Activated T-cell treated with anti-CD3 and anti-CD28 coated beads, Interleukin-2, amount 50 U/mL, for 72 hours (primary cell): ENCODE measurements around the gene WNT3. TPM values are rescaled to one million over a fixed set of nuclear protein-coding genes. Genes with fewer than 3 reads are reported as not detected.

Source experiments
- ATAC-seq, 2 donors: fragments of 150-1000 bp; cut with Tn5 transposase; replicated peaks in 1 of 2; 2 replicates each; pipeline ENCODE4 v1.10.0; 2021; ENCODE audit warnings: moderate library complexity in 2 of 2, mild to moderate bottlenecking in 1 of 2
- DNase-seq, 2 donors: peaks; one replicate each; pipeline ENCODE4 v3.0.0; 2021 to 2022; ENCODE audit warnings: mixed read lengths in 1 of 2
- H3K27ac Mint-ChIP-seq: one replicate; pipeline ENCODE4 v1.8.0; 2022; ENCODE audit warnings: mild to moderate bottlenecking, moderate library complexity, mixed read lengths
- H3K27me3 Mint-ChIP-seq: one replicate; pipeline ENCODE4 v1.8.0; 2022; ENCODE audit warnings: low read depth, mixed read lengths
- H3K36me3 Mint-ChIP-seq, 2 donors: one replicate each; pipeline ENCODE4 v1.8.0; 2022; ENCODE audit warnings: mixed read lengths in 2 of 2, mild to moderate bottlenecking in 1 of 2; ENCODE audit not compliant: insufficient read depth in 2 of 2
- H3K4me1 Mint-ChIP-seq: one replicate; pipeline ENCODE4 v1.8.0; 2022; ENCODE audit warnings: low read depth, mixed read lengths
- H3K4me3 Mint-ChIP-seq, 2 donors: one replicate each; pipeline ENCODE4 v1.8.0; 2022; ENCODE audit warnings: mild to moderate bottlenecking in 2 of 2, mixed read lengths in 2 of 2, moderate library complexity in 2 of 2
- H3K9me3 Mint-ChIP-seq, 2 donors: one replicate each; pipeline ENCODE4 v1.8.0; 2022; ENCODE audit warnings: mixed read lengths in 2 of 2
- total RNA-seq, 2 donors: library from RNA; stranded (reverse); gene quantifications; one replicate each; pipeline ENCODE4 v1.2.3, GENCODE V29; 2022

Gene WNT3
- total RNA-seq, 2 donors from 2014 or later, result 0.14 to 0.53 TPM

DNA sequence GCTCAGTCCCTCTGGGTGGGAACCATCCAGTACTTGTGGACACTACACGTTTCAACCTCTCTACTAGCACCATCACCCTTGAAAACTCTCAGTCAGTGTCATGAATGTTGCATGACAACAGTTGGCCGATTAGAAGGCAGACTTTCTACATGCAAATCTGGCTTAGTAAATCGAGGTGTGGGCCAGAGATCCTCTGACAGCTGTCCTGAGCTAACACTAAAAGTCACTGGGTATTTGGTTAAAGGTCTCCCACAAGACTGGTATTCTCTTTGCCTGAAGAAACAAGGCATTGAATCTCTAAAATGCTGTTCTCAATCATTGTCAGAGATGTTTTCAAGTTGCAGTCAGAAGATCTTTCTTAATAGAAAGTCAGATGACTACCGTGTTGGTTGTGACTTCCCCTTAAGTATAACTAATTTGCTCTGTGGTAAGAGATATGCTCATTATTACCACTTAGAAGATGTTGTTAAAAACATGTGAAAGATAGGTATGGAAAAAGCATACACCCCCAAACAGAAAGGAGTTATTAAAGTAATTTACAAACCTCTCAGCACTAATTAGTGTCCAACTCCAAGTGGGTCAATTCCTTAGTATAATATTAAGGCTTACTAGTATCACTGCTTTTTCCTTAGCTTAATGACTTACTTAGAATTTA lies 62.3 kb downstream of the WNT3 start:
- no peak for DNase-seq
- Mint-ChIP-seq H3K4me3 (no peak overlapping the region), H3K36me3 (peaks cover 0 to 1% of the 10 kb centered on the region in 2 donors), H3K27me3 (no peaks in the 10 kb centered on the region), H3K4me1 (no peaks in the 10 kb centered on the region), H3K27ac (no peak overlapping the region), H3K9me3 (no peaks in the 10 kb centered on the region)
- no peak for ATAC-seq

- no peak for ATAC-seq
- Mint-ChIP-seq H3K27me3 (no peaks in the 10 kb centered on the region), H3K4me1 (no peaks in the 10 kb centered on the region), H3K27ac (no peak overlapping the region), H3K4me3 (no peak overlapping the region), H3K9me3 (no peaks in the 10 kb centered on the region), H3K36me3 (peaks cover 0 to 1% of the 10 kb centered on the region in 2 donors)
- no peak for DNase-seq
These were observed 64.7 kb downstream of the WNT3 start for GRCh38 chr17:46753776-46754175.

DNA sequence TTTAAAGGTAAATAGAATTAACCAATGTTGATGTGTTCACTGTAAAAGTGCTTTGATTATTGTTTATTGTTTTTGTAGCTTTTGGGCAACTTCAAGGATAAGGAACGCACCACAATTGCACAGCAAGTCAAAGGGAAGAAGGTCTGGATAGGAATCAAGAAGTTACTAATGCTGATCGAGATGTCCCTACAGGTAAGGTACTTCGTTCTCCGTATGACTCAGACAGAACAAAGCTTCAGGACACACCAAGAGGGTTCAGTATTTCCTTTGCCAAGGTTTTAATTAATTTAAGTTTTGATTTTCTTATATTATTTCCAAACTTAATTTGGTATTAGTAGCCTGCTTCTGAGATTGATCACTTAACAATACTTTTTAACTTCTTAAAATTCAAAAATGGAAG lies 67.1 kb downstream of the WNT3 start:
- no peak overlapping the region for H3K27ac Mint-ChIP-seq
- peaks cover 0 to 1% of the 10 kb centered on the region in 2 donors for H3K36me3 Mint-ChIP-seq

DNA sequence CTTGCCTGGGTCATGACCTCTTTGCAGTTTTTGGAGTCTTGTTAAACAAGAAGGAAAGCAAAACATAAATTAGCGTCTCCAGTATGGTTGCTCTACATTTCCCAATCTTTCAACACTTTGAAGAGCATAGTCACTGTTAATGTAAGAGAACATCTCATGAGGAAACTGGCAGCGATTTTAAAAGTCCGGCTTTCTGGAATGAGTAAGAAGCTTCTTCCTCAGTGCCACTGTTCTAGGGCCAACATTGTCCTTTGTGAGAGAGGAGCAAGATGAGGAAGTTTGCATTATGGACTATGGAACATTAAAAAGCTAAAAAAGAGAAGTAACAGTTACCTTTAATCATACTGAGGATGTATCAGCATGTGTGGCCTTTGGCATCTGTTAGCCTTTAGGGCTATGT lies 73.1 kb downstream of the WNT3 start:
- H3K9me3 Mint-ChIP-seq, result no peaks in the 10 kb centered on the region
- no peaks in the 10 kb centered on the region for H3K36me3 Mint-ChIP-seq
- no peak overlapping the region for H3K4me3 Mint-ChIP-seq
- DNase-seq, result no peak
- no peak overlapping the region for H3K27ac Mint-ChIP-seq
- no peaks in the 10 kb centered on the region for H3K27me3 Mint-ChIP-seq
- ATAC-seq, result no peak
- peaks cover 12% of the 10 kb centered on the region for H3K4me1 Mint-ChIP-seq

More for the DNA sequence above, 67.1 kb downstream of the WNT3 start:
- DNase-seq, result no peak
- Mint-ChIP-seq H3K4me3 (no peak overlapping the region), H3K4me1 (no peaks in the 10 kb centered on the region), H3K27me3 (no peaks in the 10 kb centered on the region), H3K9me3 (no peaks in the 10 kb centered on the region)
- no peak for ATAC-seq

GRCh38 chr17:46744441-46744840 lies 74.1 kb downstream of the WNT3 start:
- H3K27me3 Mint-ChIP-seq, result no peaks in the 10 kb centered on the region
- no peak overlapping the region for H3K4me3 Mint-ChIP-seq
- H3K36me3 Mint-ChIP-seq, result no peaks in the 10 kb centered on the region
- no peaks in the 10 kb centered on the region for H3K9me3 Mint-ChIP-seq
- DNase-seq (no peak), ATAC-seq (no peak)
- H3K4me1 Mint-ChIP-seq, result peaks cover 12% of the 10 kb centered on the region
- H3K27ac Mint-ChIP-seq, result no peak overlapping the region

DNA sequence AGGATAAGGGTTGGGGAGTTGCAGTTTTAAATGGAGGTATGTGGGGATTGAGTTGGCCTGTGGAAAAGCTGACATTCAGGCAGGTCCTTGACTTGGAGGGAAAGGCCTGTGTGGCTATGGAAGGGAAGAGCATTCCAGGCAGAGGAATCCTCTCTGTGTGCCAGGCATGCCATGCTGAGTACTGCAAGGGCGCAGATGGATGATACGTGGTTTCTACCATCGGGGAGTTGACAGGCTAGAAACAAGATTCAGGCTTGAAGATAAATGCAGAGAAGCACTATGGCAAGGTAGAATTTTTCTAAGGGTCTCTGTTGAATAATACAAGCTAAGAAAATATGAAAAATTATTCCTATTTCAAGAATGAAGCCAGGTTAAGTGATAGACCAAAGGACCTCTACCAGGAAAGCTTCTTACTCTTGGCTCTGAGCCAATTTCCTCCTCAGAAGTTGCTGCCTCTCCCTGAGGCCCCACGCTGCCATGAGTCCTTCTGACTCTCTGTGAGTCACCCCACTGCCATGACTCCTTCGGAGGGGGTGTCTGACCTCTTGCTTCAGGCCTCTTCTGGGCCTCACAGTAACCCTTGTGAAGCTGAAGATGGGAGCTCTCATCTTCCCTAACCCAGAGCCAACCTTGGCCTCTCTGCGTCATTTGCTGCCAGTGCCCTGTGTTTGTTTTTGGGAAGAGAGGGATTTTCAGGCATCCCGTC lies 75.8 kb downstream of the WNT3 start:
- DNase-seq, result peak; percentile 11 to 19

GRCh38 chr17:46741122-46741730 lies 77.3 kb downstream of the WNT3 start:
- Mint-ChIP-seq H3K9me3 (no peaks in the 10 kb centered on the region), H3K4me1 (peaks cover 12% of the 10 kb centered on the region), H3K27me3 (no peaks in the 10 kb centered on the region), H3K36me3 (no peaks in the 10 kb centered on the region), H3K27ac (no peak overlapping the region), H3K4me3 (no peak overlapping the region)
- DNase-seq (no peak), ATAC-seq (no peak)

More for the DNA sequence above, 75.8 kb downstream of the WNT3 start:
- no peaks in the 10 kb centered on the region for H3K9me3 Mint-ChIP-seq
- no peaks in the 10 kb centered on the region for H3K36me3 Mint-ChIP-seq
- ATAC-seq, result peak; percentile 56 to 72
- H3K27me3 Mint-ChIP-seq, result no peaks in the 10 kb centered on the region
- peaks cover 12% of the 10 kb centered on the region for H3K4me1 Mint-ChIP-seq
- no peak overlapping the region for H3K27ac Mint-ChIP-seq
- no peak overlapping the region for H3K4me3 Mint-ChIP-seq

DNA sequence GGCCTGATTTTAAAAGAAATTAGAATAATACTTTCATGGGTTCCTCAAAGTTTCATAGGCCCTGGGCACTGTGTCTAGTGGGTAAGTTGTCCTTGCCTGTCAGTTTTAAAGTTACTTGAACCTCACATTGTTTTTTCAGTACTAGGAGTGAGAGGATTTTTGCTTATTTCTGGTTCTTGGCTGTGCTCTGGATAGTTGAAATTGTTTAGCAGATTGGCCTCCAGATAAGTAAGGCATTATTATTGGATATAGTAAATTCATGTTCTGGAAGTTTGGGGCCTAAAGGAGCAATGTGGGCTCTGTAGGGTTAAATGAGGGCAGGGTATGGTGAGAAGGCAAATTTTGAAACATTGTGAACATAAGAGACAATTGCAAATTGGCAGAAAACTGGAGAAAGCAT lies 78.5 kb downstream of the WNT3 start:
- H3K4me3 Mint-ChIP-seq, result no peak overlapping the region
- H3K4me1 Mint-ChIP-seq, result peaks cover 12% of the 10 kb centered on the region
- no peaks in the 10 kb centered on the region for H3K36me3 Mint-ChIP-seq
- no peak for ATAC-seq
- DNase-seq, result no peak
- no peaks in the 10 kb centered on the region for H3K27me3 Mint-ChIP-seq
- H3K27ac Mint-ChIP-seq, result no peak overlapping the region
- H3K9me3 Mint-ChIP-seq, result no peaks in the 10 kb centered on the region

DNA sequence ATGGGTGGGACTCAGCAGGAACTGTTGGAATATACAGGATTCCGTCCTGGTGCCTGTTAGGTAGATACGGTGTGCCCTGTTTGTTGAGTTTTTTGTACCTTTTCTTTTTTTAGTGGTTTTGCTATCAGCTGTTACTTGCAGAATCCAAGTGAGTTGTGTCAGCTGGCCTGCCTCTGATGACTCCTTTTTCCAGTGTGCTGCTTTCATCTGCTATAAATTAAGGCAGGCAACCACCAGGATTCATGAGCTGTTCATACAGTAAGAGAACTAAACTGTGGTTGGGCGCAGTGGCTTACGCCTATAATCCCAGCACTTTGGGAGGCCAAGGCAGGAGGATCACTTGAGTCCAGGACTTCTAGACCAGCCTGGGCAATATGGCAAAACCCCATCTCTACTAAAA lies 79.9 kb downstream of the WNT3 start:
- H3K36me3 Mint-ChIP-seq, result no peaks in the 10 kb centered on the region
- H3K27ac Mint-ChIP-seq, result no peak overlapping the region
- ATAC-seq, result no peak
- H3K9me3 Mint-ChIP-seq, result no peaks in the 10 kb centered on the region
- H3K4me1 Mint-ChIP-seq, result peaks cover 12% of the 10 kb centered on the region
- no peak overlapping the region for H3K4me3 Mint-ChIP-seq
- no peaks in the 10 kb centered on the region for H3K27me3 Mint-ChIP-seq
- no peak for DNase-seq

DNA sequence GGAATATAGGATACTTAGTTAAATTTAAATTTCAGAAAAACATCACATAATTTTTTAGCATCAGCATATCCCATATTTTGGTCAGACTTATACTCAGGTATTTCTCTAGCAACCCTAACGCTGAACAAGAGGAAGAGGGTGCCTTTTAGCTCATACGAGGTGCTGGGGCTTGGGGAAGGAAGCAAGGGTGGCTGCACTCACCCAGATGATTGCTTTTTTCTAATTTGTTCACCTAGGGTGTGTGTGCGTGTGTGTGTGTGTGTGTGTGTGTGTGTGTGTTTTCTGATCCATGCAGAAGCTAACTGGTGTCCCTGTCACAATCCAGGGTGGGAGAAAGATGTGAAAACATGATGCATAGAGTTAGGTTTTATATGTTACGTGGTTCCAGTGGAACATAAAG lies 81.2 kb downstream of the WNT3 start:
- Mint-ChIP-seq H3K9me3 (no peaks in the 10 kb centered on the region), H3K36me3 (no peaks in the 10 kb centered on the region), H3K27me3 (no peaks in the 10 kb centered on the region), H3K27ac (no peak overlapping the region), H3K4me1 (peaks cover 3% of the 10 kb centered on the region), H3K4me3 (no peak overlapping the region)
- ATAC-seq (no peak), DNase-seq (no peak)

- Mint-ChIP-seq H3K27ac (no peak overlapping the region), H3K4me1 (no peaks in the 10 kb centered on the region), H3K27me3 (no peaks in the 10 kb centered on the region), H3K36me3 (no peaks in the 10 kb centered on the region), H3K9me3 (no peaks in the 10 kb centered on the region), H3K4me3 (no peak overlapping the region)
- DNase-seq (no peak), ATAC-seq (no peak)
These were observed 82.4 kb downstream of the WNT3 start for GRCh38 chr17:46736100-46736499.

DNA sequence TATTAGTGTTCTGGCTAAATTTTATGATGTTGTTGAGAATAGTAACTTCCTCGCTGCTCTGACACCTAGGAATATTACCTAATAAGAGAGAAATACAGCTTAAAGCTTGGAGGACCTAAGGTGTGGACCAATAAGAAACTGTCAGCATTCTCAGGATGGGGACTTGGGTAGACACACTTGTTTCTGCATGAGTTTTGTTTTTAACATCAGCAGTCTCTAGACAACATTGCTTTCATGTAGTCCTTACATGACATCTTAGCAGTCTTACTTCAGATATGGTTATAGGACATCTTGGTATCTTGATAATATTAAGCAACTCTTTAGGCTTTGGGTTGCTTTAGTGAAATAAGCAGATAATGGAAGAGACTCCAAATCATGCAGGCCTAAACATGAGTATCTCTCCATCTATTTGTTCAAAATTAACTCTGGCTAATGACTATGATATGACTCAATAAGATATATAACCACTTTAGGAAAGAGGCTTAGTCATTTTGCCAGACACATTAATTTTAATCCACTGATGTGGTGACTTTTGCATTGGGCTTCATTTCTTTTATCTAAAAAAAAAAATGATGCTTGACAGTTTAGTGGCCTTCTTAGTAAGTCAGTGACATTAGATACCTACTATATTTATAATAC lies 84.5 kb downstream of the WNT3 start:
- H3K27ac Mint-ChIP-seq, result no peak overlapping the region
- H3K36me3 Mint-ChIP-seq, result no peaks in the 10 kb centered on the region
- no peaks in the 10 kb centered on the region for H3K4me1 Mint-ChIP-seq
- DNase-seq (no peak), ATAC-seq (no peak)
- no peaks in the 10 kb centered on the region for H3K9me3 Mint-ChIP-seq
- no peak overlapping the region for H3K4me3 Mint-ChIP-seq
- no peaks in the 10 kb centered on the region for H3K27me3 Mint-ChIP-seq

DNA sequence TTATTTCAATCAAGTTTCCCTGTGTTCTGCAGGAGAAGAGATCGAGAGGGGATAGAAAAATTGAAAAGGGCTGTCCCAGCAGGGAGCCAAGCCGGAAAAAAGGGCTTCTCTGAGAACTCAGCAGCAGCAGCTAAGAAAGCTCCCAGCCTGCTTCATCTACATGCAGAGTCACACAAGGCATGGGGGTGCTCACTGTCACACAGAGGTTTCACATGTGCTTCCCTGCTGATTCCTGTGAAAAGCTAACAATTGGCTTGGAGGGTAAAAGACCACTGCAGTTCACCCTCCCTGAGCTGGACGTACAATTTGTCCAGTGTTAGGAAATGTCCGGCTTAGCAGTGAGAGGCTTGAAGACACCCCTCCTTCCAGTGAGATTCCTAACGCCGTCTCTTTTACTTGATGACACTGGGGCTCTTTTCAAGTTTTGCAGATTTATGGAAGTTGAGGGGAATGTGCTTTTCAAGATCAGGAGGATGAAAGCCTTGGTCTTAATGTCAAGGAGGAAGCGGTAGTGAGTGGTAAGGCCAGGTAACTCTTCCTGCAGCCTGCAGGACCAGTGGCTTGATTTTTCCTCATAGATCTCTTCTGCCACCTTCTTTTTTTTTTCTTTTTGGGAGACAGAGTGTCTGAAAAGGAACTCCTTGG lies 85.6 kb downstream of the WNT3 start:
- no peak for DNase-seq
- Mint-ChIP-seq H3K36me3 (no peaks in the 10 kb centered on the region), H3K4me1 (no peaks in the 10 kb centered on the region), H3K27me3 (no peaks in the 10 kb centered on the region), H3K9me3 (no peaks in the 10 kb centered on the region), H3K27ac (no peak overlapping the region), H3K4me3 (no peak overlapping the region)
- no peak for ATAC-seq
